Mesothelial cell of epicardium (in vitro differentiated cells): ENCODE measurements around the gene WDR93. TPM values are rescaled to one million over a fixed set of nuclear protein-coding genes. Genes with fewer than 3 reads are reported as not detected.

Source experiments
- DNase-seq, 2 experiments: peaks; one replicate each; pipeline ENCODE4 v3.0.0; 2021; ENCODE audit warnings: low spot score in 2 of 2; ENCODE audit not compliant: unreplicated experiment in 2 of 2
- H3K27ac Mint-ChIP-seq: 2 replicates; pipeline ENCODE4 v1.8.0; 2021; ENCODE audit warnings: mixed read lengths
- H3K27me3 Mint-ChIP-seq: 2 replicates; pipeline ENCODE4 v1.8.0; 2021; ENCODE audit warnings: low read depth, mixed read lengths
- H3K36me3 Mint-ChIP-seq: 2 replicates; pipeline ENCODE4 v1.8.0; 2021; ENCODE audit warnings: mixed read lengths
- H3K4me1 Mint-ChIP-seq: 2 replicates; pipeline ENCODE4 v1.8.0; 2021; ENCODE audit warnings: mixed read lengths
- H3K4me3 Mint-ChIP-seq: 2 replicates; pipeline ENCODE4 v1.8.0; 2021; ENCODE audit warnings: mild to moderate bottlenecking, moderate library complexity, mixed read lengths
- H3K9me3 Mint-ChIP-seq: 2 replicates; pipeline ENCODE4 v1.8.0; 2021; ENCODE audit warnings: mixed read lengths
- total RNA-seq: library from RNA; stranded (reverse); gene quantifications from 3 replicates; pipeline ENCODE4 v1.2.1, GENCODE V29; 2021
- TF ChIP-seq, protein P1 (sequence below): fragments of 200-600 bp; sonication (generic); IDR thresholded peaks from one replicate; pipeline ENCODE4 v1.5.0; 2021; ENCODE audit warnings: antibody characterized with exemption; ENCODE audit not compliant: unreplicated experiment

WDR93 gene
- total RNA-seq, 1 donor from 2014 or later = 0.34 TPM

DNA sequence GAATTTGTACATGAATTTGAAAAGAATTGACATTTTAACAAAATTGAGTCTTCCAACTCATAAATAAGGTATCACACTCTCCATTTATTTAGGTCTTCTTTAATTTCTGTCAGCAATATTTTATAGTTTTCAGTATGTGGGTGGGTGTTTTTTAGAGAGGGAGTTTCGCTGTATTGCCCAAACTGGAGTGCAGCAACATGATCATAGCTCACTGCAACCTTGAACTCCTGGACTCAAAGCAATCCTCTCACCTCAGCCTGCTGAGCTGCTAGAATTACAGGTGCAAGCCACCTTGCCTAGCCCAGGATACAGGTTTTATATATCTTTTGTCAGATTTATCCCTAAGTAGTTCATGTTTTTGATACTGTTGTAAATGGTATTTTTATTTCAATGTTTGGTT lies 4.6 kb downstream of the WDR93 start:
- TF ChIP-seq, protein P1, sequence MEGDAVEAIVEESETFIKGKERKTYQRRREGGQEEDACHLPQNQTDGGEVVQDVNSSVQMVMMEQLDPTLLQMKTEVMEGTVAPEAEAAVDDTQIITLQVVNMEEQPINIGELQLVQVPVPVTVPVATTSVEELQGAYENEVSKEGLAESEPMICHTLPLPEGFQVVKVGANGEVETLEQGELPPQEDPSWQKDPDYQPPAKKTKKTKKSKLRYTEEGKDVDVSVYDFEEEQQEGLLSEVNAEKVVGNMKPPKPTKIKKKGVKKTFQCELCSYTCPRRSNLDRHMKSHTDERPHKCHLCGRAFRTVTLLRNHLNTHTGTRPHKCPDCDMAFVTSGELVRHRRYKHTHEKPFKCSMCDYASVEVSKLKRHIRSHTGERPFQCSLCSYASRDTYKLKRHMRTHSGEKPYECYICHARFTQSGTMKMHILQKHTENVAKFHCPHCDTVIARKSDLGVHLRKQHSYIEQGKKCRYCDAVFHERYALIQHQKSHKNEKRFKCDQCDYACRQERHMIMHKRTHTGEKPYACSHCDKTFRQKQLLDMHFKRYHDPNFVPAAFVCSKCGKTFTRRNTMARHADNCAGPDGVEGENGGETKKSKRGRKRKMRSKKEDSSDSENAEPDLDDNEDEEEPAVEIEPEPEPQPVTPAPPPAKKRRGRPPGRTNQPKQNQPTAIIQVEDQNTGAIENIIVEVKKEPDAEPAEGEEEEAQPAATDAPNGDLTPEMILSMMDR = no peak
- no peak overlapping the region for H3K4me3 Mint-ChIP-seq
- peaks cover 18% of the 10 kb centered on the region for H3K27me3 Mint-ChIP-seq
- peaks cover 3% of the 10 kb centered on the region for H3K4me1 Mint-ChIP-seq
- H3K36me3 Mint-ChIP-seq = no peaks in the 10 kb centered on the region
- DNase-seq = no peak
- H3K27ac Mint-ChIP-seq = no peak overlapping the region
- H3K9me3 Mint-ChIP-seq = no peaks in the 10 kb centered on the region

DNA sequence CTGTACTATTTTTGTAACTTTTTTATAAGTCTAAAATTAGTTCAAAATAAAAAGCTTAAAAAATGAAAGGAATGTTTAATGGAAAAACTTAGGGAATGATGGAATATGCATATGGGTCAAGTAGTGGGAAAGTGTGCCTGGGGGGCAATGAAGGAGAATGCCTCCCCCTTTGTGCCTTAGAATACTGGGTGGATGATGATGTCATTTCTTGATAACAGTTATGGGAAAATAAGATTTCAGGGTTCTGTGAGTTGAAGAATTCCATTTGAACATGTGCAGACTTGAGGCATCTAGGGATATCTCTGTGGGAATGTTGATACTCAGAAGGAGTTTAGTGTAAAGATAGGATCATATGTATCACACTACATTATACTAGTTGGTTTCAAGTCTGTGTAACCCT lies 13.8 kb downstream of the WDR93 start:
- TF ChIP-seq, protein P1 = no peak
- no peak for DNase-seq
- no peak overlapping the region for H3K27ac Mint-ChIP-seq
- no peaks in the 10 kb centered on the region for H3K9me3 Mint-ChIP-seq
- peaks cover 22% of the 10 kb centered on the region for H3K27me3 Mint-ChIP-seq
- H3K4me3 Mint-ChIP-seq = no peak overlapping the region
- H3K4me1 Mint-ChIP-seq = no peaks in the 10 kb centered on the region
- no peaks in the 10 kb centered on the region for H3K36me3 Mint-ChIP-seq

DNA sequence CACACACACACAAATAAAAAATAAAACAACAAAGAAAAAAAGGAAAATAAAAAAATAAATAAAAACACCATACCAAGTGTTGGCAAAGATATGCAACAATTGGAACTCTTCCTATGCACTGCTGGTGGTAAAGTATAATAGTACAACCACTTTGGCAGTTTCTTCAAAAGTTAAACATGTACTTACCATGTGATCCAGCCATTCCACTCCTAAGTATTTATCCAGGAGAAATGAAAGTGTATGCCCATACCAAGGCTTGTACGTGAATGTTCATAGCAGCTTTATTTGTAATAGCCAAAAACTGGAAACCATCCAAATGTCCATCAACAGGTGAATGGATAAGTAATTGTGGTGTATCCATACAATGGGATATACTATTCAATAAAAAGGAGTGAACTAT lies 17.0 kb downstream of the WDR93 start:
- Mint-ChIP-seq H3K4me3 (no peak overlapping the region), H3K36me3 (no peaks in the 10 kb centered on the region), H3K9me3 (peaks cover 11% of the 10 kb centered on the region), H3K27me3 (peaks cover 23% of the 10 kb centered on the region), H3K4me1 (no peaks in the 10 kb centered on the region), H3K27ac (no peak overlapping the region)
- no peak for DNase-seq
- TF ChIP-seq, protein P1 = no peak

DNA sequence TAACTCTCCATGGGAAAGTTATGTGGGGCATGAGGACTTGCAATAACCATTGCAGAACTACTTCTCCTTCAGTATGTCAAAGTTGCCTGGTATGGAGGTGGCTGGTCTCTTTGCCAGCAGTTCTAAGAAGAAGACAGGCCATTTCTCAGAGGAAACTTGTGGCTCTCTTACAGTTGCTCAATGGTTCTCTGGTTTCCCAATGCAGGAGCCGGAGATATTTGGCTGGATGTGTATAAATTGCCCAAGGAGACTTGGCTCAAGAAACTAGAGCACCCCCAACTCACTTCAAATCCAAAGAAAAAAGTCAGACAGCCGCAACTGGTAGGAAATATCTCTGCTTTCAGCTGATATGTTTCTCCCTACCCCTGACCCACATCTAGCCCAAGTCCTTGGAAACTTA lies 24.2 kb downstream of the WDR93 start:
- Mint-ChIP-seq H3K9me3 (peaks cover 11% of the 10 kb centered on the region), H3K27me3 (peaks cover 10% of the 10 kb centered on the region), H3K4me1 (no peaks in the 10 kb centered on the region), H3K27ac (no peak overlapping the region), H3K36me3 (no peaks in the 10 kb centered on the region), H3K4me3 (no peak overlapping the region)
- TF ChIP-seq, protein P1 = no peak
- DNase-seq = no peak

DNA sequence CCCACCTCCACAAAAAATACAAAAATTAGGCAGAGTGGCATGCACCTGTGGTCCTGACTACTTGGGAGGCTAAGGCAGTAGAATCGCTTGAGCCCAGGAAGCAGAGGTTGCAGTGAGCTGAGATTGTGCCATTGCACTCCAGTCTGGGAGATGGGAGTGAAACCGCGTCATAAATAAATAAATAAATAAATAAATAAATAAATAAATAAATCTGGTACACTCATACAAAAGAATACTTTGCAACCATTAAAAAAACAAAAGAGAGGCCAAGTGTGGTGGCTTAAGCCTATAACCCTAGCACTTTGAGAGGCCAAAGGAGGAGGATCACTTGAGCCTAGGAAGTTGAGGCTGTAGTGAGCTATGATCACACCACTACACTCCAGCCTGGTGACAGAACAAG lies 32.4 kb downstream of the WDR93 start:
- TF ChIP-seq, protein P1 = no peak
- H3K27me3 Mint-ChIP-seq = peaks cover 16% of the 10 kb centered on the region
- no peak overlapping the region for H3K4me3 Mint-ChIP-seq
- no peaks in the 10 kb centered on the region for H3K36me3 Mint-ChIP-seq
- no peaks in the 10 kb centered on the region for H3K4me1 Mint-ChIP-seq
- peaks cover 18% of the 10 kb centered on the region for H3K9me3 Mint-ChIP-seq
- no peak for DNase-seq
- no peak overlapping the region for H3K27ac Mint-ChIP-seq

DNA sequence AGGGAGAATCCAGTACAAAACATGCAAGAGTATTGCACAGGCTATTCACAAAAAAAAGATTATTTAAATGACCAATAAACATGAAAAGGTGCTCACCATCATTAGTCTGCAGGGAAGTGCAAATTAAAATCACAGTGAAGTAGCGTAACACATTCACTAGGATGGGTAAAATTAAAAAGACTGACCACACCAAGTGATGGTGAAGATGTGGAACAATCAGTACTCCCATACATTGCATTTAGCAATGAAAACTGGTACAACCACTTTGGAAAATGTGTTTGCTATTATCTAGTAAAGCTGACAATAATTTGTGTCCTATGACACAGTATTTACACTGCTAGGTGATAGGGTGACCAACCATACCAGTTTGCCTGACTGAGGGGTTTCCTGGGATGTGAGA lies 34.0 kb downstream of the WDR93 start:
- H3K27ac Mint-ChIP-seq = no peak overlapping the region
- no peak for DNase-seq
- H3K36me3 Mint-ChIP-seq = no peaks in the 10 kb centered on the region
- peaks cover 20% of the 10 kb centered on the region for H3K27me3 Mint-ChIP-seq
- peaks cover 18% of the 10 kb centered on the region for H3K9me3 Mint-ChIP-seq
- H3K4me1 Mint-ChIP-seq = no peaks in the 10 kb centered on the region
- no peak overlapping the region for H3K4me3 Mint-ChIP-seq
- TF ChIP-seq, protein P1 = no peak
